Stimulated activated CD4-positive, alpha-beta T cell treated with anti-CD3 and anti-CD28 coated beads, Interleukin-15, amount 100 ng/mL, for 48 hours (primary cell): ENCODE data around the gene KLHL29.
"Not testable (repeated sequence)": the region's sequence is repeated elsewhere in the genome, so short reads cannot be mapped to it uniquely, and the experiment has no call there.

ENCODE experiments used
- DNase-seq, 2 donors: peaks; one replicate each; pipeline ENCODE4 v3.0.0-alpha.2; 2020; ENCODE audit warnings: low read depth in 2 of 2

KLHL29 gene

GRCh38 chr2:23718931-23719700 is 334.1 kb downstream of the KLHL29 start:
- no peak for DNase-seq

GRCh38 chr2:23719716-23720115 is 334.7 kb downstream of the KLHL29 start:
- no peak for DNase-seq

GRCh38 chr2:23720705-23721453 is 335.9 kb downstream of the KLHL29 start:
- DNase-seq: no peak

GRCh38 chr2:23721454-23721826 is 336.5 kb downstream of the KLHL29 start:
- DNase-seq: no peak

GRCh38 chr2:23722255-23722654 is 337.3 kb downstream of the KLHL29 start:
- no peak for DNase-seq

GRCh38 chr2:23723029-23723428 is 338.1 kb downstream of the KLHL29 start:
- DNase-seq: not testable (repeated sequence)

GRCh38 chr2:23734416-23734815 is 349.4 kb downstream of the KLHL29 start:
- DNase-seq: no peak

GRCh38 chr2:23736783-23737182 is 351.8 kb downstream of the KLHL29 start:
- DNase-seq: not testable (repeated sequence)

GRCh38 chr2:23745068-23745725 is 360.2 kb downstream of the KLHL29 start:
- DNase-seq: no peak

GRCh38 chr2:23745726-23746105 is 360.7 kb downstream of the KLHL29 start:
- DNase-seq: no peak

- no peak for DNase-seq
Measured at GRCh38 chr2:23746141-23746863, 361.3 kb downstream of the KLHL29 start.

GRCh38 chr2:23751747-23752265 is 366.8 kb downstream of the KLHL29 start:
- no peak for DNase-seq

GRCh38 chr2:23753291-23754010 is 368.5 kb downstream of the KLHL29 start:
- DNase-seq: no peak

GRCh38 chr2:23754970-23755369 is 370.0 kb downstream of the KLHL29 start:
- no peak for DNase-seq

GRCh38 chr2:23756593-23757292 is 371.8 kb downstream of the KLHL29 start:
- no peak for DNase-seq

- DNase-seq: no peak
Measured at GRCh38 chr2:23757686-23758433, 372.9 kb downstream of the KLHL29 start.
